ENCODE data around the gene ETV6.

ETV6 gene

GRCh38 chr12:11642785-11643184, 6.7 kb upstream of the ETV6 start:
- no peak for FAIRE-seq
- DNase-seq (ENCODE audit: low spot score): no peak

- DNase-seq (ENCODE audit: low spot score) (no peak), FAIRE-seq (no peak)
These were observed 4.1 kb upstream of the ETV6 start for GRCh38 chr12:11645391-11645790.

GRCh38 chr12:11648514-11649412, 711 bp upstream of the ETV6 start:
- FAIRE-seq (peak; percentile 49), DNase-seq (ENCODE audit: low spot score) (peak; percentile 86)

- FAIRE-seq (no peak), DNase-seq (ENCODE audit: low spot score) (peak; percentile 12)
These were observed 1.1 kb downstream of the ETV6 start for GRCh38 chr12:11650286-11651281.

GRCh38 chr12:11651381-11651780, 1.9 kb downstream of the ETV6 start:
- FAIRE-seq: no peak
- DNase-seq (ENCODE audit: low spot score): no peak

- DNase-seq (ENCODE audit: low spot score): peak; percentile 7
These were observed 2.3 kb downstream of the ETV6 start for GRCh38 chr12:11651785-11652184.

GRCh38 chr12:11652351-11653040, 3.0 kb downstream of the ETV6 start:
- peak; percentile 44 for DNase-seq (ENCODE audit: low spot score)
- no peak for FAIRE-seq

More at GRCh38 chr12:11651785-11652184, 2.3 kb downstream of the ETV6 start:
- FAIRE-seq: no peak

- FAIRE-seq (no peak), DNase-seq (ENCODE audit: low spot score) (no peak)
These were observed 3.8 kb downstream of the ETV6 start for GRCh38 chr12:11653215-11653753.

- DNase-seq (ENCODE audit: low spot score): no peak
- no peak for FAIRE-seq
These were observed 4.9 kb downstream of the ETV6 start for GRCh38 chr12:11654338-11654737.

GRCh38 chr12:11654802-11655201, 5.3 kb downstream of the ETV6 start:
- no peak for FAIRE-seq

GRCh38 chr12:11655842-11656241, 6.4 kb downstream of the ETV6 start:
- no peak for DNase-seq (ENCODE audit: low spot score)

More at GRCh38 chr12:11654802-11655201, 5.3 kb downstream of the ETV6 start:
- no peak for DNase-seq (ENCODE audit: low spot score)

GRCh38 chr12:11656550-11656949, 7.1 kb downstream of the ETV6 start:
- no peak for DNase-seq (ENCODE audit: low spot score)
- no peak for FAIRE-seq

More at GRCh38 chr12:11655842-11656241, 6.4 kb downstream of the ETV6 start:
- no peak for FAIRE-seq

- FAIRE-seq (no peak), DNase-seq (ENCODE audit: low spot score) (peak; percentile 60)
These were observed 8.0 kb downstream of the ETV6 start for GRCh38 chr12:11657511-11657910.

- DNase-seq (ENCODE audit: low spot score): peak; percentile 76
- FAIRE-seq: peak; percentile 77
These were observed 9.3 kb downstream of the ETV6 start for GRCh38 chr12:11658791-11659190.

GRCh38 chr12:11660624-11661023, 11.2 kb downstream of the ETV6 start:
- DNase-seq (ENCODE audit: low spot score) (no peak), FAIRE-seq (no peak)

- no peak for DNase-seq (ENCODE audit: low spot score)
- no peak for FAIRE-seq
These were observed 12.1 kb downstream of the ETV6 start for GRCh38 chr12:11661491-11662089.

- FAIRE-seq: no peak
- DNase-seq (ENCODE audit: low spot score): no peak
These were observed 12.9 kb downstream of the ETV6 start for GRCh38 chr12:11662369-11662768.

- FAIRE-seq: no peak
These were observed 13.7 kb downstream of the ETV6 start for GRCh38 chr12:11663130-11663529.

GRCh38 chr12:11664101-11664500, 14.6 kb downstream of the ETV6 start:
- FAIRE-seq (no peak), DNase-seq (ENCODE audit: low spot score) (no peak)

More at GRCh38 chr12:11663130-11663529, 13.7 kb downstream of the ETV6 start:
- DNase-seq (ENCODE audit: low spot score): no peak

Measured in RCC 7860 (cell line).